OCI-LY1 (cell line): ENCODE results near the gene TMEM62.
"Not testable (repeated sequence)": the region's sequence is repeated elsewhere in the genome, so short reads cannot be mapped to it uniquely, and the experiment has no call there.

Experiments used
- H2AFZ ChIP-seq: fragments of 200-600 bp; sonication (generic), shearing (Covaris generic); 2 replicates; pipeline ENCODE4 v1.6.0; 2014; ENCODE audit warnings: antibody characterized with exemption, mild to moderate bottlenecking, low read length
- H3F3A ChIP-seq: fragments of 200-600 bp; sonication (generic), shearing (Covaris generic); 2 replicates; pipeline ENCODE4 v1.6.0; 2014; ENCODE audit warnings: mild to moderate bottlenecking, antibody characterized with exemption, low read length, moderate library complexity; ENCODE audit not compliant: insufficient read depth
- H3K27ac ChIP-seq: fragments of 200-600 bp; sonication (generic); 2 replicates; pipeline ENCODE4 v1.5.1; 2014; ENCODE audit warnings: low read length, mixed run types, mild to moderate bottlenecking, low read depth; ENCODE audit not compliant: poor library complexity, severe bottlenecking
- H3K27me3 ChIP-seq: fragments of 200-600 bp; sonication (generic); 2 replicates; pipeline ENCODE4 v1.6.0; 2014; ENCODE audit warnings: antibody characterized with exemption, mild to moderate bottlenecking, low read length, moderate library complexity; ENCODE audit not compliant: insufficient read depth
- H3K36me3 ChIP-seq: fragments of 200-600 bp; sonication (generic); 2 replicates; pipeline ENCODE4 v1.6.1; 2014; ENCODE audit warnings: mild to moderate bottlenecking, antibody characterized with exemption, low read length, moderate library complexity, mixed read lengths; ENCODE audit not compliant: insufficient read depth
- H3K4me1 ChIP-seq: fragments of 200-600 bp; sonication (generic); 2 replicates; pipeline ENCODE4 v1.5.1; 2014; ENCODE audit warnings: mild to moderate bottlenecking, low read length, moderate library complexity; ENCODE audit not compliant: insufficient read depth, severe bottlenecking
- H3K4me2 ChIP-seq: fragments of 200-600 bp; sonication (generic), shearing (Covaris generic); 2 replicates; pipeline ENCODE4 v1.6.1; 2014; ENCODE audit warnings: low read length
- H3K4me3 ChIP-seq: fragments of 200-600 bp; sonication (generic); 2 replicates; pipeline ENCODE4 v1.5.1; 2014; ENCODE audit warnings: low read length, low read depth, mild to moderate bottlenecking, mixed read lengths; ENCODE audit not compliant: poor library complexity, severe bottlenecking
- H3K79me2 ChIP-seq: fragments of 200-600 bp; shearing (Covaris generic); 2 replicates; pipeline ENCODE4 v1.6.1; 2016; ENCODE audit warnings: mixed run types, low read length, mixed read lengths; ENCODE audit not compliant: insufficient read depth
- H3K9ac ChIP-seq: fragments of 200-600 bp; sonication (generic), shearing (Covaris generic); 2 replicates; pipeline ENCODE4 v1.6.1; 2014; ENCODE audit warnings: mild to moderate bottlenecking, low read length, mixed read lengths
- H3K9me2 ChIP-seq: fragments of 200-600 bp; sonication (generic), shearing (Covaris generic); 2 replicates; pipeline ENCODE4 v1.6.1; 2014; ENCODE audit warnings: low read depth, mild to moderate bottlenecking, low read length, mixed read lengths
- H3K9me3 ChIP-seq: fragments of 200-600 bp; shearing (Covaris generic); 2 replicates; pipeline ENCODE4 v1.6.1; 2014; ENCODE audit warnings: low read length, mixed read lengths
- H4K20me1 ChIP-seq: fragments of 200-600 bp; sonication (generic), shearing (Covaris generic); 2 replicates; pipeline ENCODE4 v1.6.0; 2016; ENCODE audit warnings: mild to moderate bottlenecking, low read length; ENCODE audit not compliant: insufficient read depth
- CTCF ChIP-seq: fragments of 200-600 bp; sonication (generic), shearing (Covaris generic); IDR thresholded peaks from 2 replicates; pipeline ENCODE4 v1.5.1; 2017; ENCODE audit warnings: mild to moderate bottlenecking, antibody characterized with exemption, low read length, moderate library complexity, mixed read lengths
- EZH2 ChIP-seq: fragments of 200-600 bp; sonication (generic), shearing (Covaris generic); IDR thresholded peaks from 2 replicates; pipeline ENCODE4 v1.8.0; 2017; ENCODE audit warnings: borderline replicate concordance, mixed run types, mild to moderate bottlenecking, antibody characterized with exemption, low read length, moderate library complexity, mixed read lengths

The TMEM62 gene

GRCh38 chr15:43220991-43221403, 87.6 kb downstream of the TMEM62 start, which contains the start of gene EPB42:
TSS of gene EPB42 (minus strand) at chr15:43221018. CDS start at chr15:43220825, 193 bp downstream.
- Histone ChIP-seq H2AFZ (no peak within 1 kb of the TSS), H3F3A (no peaks in the 10 kb centered on the region), H3K9me2 (no peaks in the 10 kb centered on the region), H4K20me1 (no peaks in the 10 kb centered on the region), H3K79me2 (no peaks in the 10 kb centered on the region), H3K9ac (no peak within 1 kb of the TSS), H3K4me1 (no peaks in the 10 kb centered on the region), H3K27me3 (no peaks in the 10 kb centered on the region; the same call in 1 of the 2 replicates), H3K4me2 (no peak within 1 kb of the TSS), H3K27ac (no peak within 1 kb of the TSS), H3K4me3 (no peak within 1 kb of the TSS), H3K9me3 (no peaks in the 10 kb centered on the region), H3K36me3 (no peaks in the 10 kb centered on the region)
- TF ChIP-seq CTCF (no peak), EZH2 (no peak)

GRCh38 chr15:43221422-43221821, 88.0 kb downstream of the TMEM62 start:
- no peaks in the 10 kb centered on the region for H3K9me3 ChIP-seq
- no peak overlapping the region for H3K4me3 ChIP-seq
- H4K20me1 ChIP-seq = no peaks in the 10 kb centered on the region
- no peak overlapping the region for H2AFZ ChIP-seq
- no peak overlapping the region for H3K4me2 ChIP-seq
- no peaks in the 10 kb centered on the region for H3K4me1 ChIP-seq
- no peak overlapping the region for H3K27ac ChIP-seq
- TF ChIP-seq CTCF = no peak
- no peaks in the 10 kb centered on the region for H3K9me2 ChIP-seq
- no peaks in the 10 kb centered on the region for H3K36me3 ChIP-seq
- H3K79me2 ChIP-seq = no peaks in the 10 kb centered on the region
- H3K27me3 ChIP-seq = no peaks in the 10 kb centered on the region; the same call in 1 of the 2 replicates
- H3K9ac ChIP-seq = no peak overlapping the region
- no peaks in the 10 kb centered on the region for H3F3A ChIP-seq

GRCh38 chr15:43225201-43225949, 92.0 kb downstream of the TMEM62 start:
- Histone ChIP-seq H3K4me1 (no peaks in the 10 kb centered on the region), H3K36me3 (no peaks in the 10 kb centered on the region), H3K27me3 (no peaks in the 10 kb centered on the region), H4K20me1 (no peaks in the 10 kb centered on the region), H3K9me2 (no peaks in the 10 kb centered on the region), H2AFZ (no peak overlapping the region), H3K4me2 (no peak overlapping the region), H3F3A (no peaks in the 10 kb centered on the region), H3K4me3 (no peak overlapping the region), H3K9ac (no peak overlapping the region), H3K9me3 (no peaks in the 10 kb centered on the region), H3K79me2 (no peaks in the 10 kb centered on the region), H3K27ac (no peak overlapping the region)
- TF ChIP-seq CTCF = peak; percentile 76
- no peak for TF ChIP-seq EZH2

GRCh38 chr15:43225950-43226255, 92.5 kb downstream of the TMEM62 start:
- H3K79me2 ChIP-seq, H4K20me1 ChIP-seq, H3F3A ChIP-seq, H3K27me3 ChIP-seq, H2AFZ ChIP-seq, H3K9ac ChIP-seq, H3K36me3 ChIP-seq, H3K4me2 ChIP-seq, H3K27ac ChIP-seq, H3K9me3 ChIP-seq, H3K4me1 ChIP-seq, H3K9me2 ChIP-seq, H3K4me3 ChIP-seq: not testable (repeated sequence)
